ENCODE measurements around the gene CLIC4.
"Not testable (repeated sequence)": the region's sequence is repeated elsewhere in the genome, so short reads cannot be mapped to it uniquely, and the experiment has no call there.

Gene CLIC4

GRCh38 chr1:24775916-24776315 lies 30.7 kb downstream of the CLIC4 start:
- no peak for DNase-seq

GRCh38 chr1:24776821-24777220 lies 31.6 kb downstream of the CLIC4 start:
- no peak for DNase-seq

DNA sequence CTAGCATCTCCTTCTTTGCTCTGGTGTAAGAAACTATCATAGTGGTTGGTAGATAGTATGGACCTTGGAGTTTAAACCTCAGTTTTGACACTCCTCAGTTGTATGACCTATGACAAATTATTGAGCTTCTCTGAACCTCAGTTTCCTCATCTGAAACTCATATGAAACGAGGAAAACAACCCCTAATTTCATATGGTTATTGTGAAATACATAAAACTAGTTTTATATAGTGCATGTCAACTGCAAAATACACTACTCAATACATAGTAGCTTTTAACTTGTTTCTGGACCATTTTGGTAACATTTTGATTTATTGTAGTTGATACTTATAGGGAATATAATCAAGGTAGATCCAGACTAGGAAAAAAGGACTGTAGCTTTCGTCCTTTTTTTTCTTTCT lies 32.9 kb downstream of the CLIC4 start:
- no peak for DNase-seq

GRCh38 chr1:24779199-24779598 lies 34.0 kb downstream of the CLIC4 start:
- DNase-seq: not testable (repeated sequence)

DNA sequence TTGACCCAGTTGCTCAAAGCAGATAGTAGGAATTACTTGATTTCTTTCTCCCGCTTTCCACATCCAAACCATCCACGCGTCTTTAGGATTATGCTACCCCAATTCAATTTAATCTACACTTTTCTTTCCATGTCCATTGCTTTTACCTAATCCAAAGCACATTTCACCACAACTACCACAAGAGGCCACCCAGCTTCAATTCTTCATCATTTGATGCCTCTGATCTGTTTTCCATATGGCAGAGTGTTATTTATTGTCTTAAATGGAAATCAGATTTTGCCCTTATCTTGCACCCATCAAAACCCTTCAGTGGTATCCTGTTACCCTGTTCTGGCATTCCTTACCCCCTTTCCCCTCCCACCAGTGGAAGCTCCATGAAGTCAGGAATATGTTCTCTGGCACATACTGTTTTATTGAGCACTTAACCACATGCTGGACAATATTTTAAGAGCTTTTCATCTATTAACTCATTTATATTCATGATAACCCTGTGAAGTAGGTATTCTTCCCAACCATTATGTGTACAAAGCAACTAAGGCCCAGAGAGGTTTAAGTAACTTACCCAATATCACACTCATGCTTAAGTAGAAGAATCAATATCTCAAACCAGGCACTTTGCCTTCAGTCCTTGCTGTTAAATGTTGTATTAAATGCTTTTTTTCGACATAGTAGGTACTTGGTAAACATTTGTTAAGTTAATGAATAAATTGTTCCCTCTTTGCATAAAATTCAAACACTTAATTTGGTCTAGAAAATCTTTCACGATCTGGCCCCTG lies 34.6 kb downstream of the CLIC4 start:
- DNase-seq: peak; percentile 33

- not testable (repeated sequence) for DNase-seq
Measured at GRCh38 chr1:24780626-24781025, 35.4 kb downstream of the CLIC4 start.

DNA sequence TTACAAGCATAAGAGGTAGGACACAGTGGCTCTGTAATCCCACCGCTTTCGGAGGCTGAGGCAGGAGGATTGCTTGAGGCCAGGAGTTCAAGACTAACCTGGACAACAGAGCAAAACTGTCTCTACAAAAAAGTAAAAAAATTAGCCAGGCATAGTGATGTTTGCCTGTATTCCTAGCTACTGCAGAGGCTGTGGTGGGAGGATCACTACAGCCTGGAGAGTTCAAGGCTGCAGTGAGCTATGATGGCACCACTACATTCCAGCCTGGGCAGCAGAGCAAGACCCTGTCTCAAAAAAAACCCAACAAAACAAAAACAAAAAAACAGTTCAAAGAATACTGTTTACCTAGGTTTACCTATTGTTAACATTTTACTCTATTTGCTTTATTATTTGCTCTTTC lies 37.4 kb downstream of the CLIC4 start:
- no peak for DNase-seq

- DNase-seq: no peak
Measured at GRCh38 chr1:24783713-24784112, 38.5 kb downstream of the CLIC4 start.

DNA sequence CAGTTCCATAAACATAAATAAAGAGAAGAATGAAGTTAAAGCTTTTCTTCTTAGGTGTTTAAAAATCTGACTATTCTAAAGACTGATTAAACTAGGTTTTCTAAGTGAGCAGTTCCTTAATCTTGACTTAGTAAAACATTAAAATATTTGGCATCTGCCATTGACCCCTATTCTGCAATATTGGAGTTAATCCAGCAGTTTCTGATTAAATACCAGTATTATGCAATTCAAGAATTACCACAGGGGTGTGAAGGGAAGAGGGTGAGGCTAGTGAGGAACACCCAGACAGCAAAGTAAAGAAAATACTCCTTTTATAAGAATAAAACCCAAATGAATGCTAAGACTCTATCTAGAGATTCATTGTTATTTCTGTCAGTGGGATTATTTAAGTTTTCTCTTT lies 40.9 kb downstream of the CLIC4 start:
- peak; percentile 47 for DNase-seq

DNA sequence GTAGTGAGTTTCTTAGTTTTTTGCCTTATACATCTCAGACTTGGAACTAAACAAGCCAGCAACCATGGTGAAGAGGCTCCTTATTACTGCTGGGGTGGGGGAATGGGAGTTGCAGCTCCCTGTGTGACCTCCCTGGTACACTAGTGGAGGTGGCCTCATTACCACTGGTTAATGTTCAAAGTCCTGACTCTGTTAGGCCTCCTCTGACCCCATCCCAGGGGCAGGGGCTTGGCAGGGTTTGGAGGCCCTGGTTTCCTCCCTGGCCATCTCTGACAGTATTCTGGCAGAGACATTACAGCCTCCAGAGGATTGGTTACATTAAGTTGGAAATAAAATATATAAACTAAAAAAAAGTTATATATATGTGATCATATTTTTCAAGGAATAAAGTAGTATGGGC lies 45.2 kb downstream of the CLIC4 start:
- DNase-seq: no peak

DNA sequence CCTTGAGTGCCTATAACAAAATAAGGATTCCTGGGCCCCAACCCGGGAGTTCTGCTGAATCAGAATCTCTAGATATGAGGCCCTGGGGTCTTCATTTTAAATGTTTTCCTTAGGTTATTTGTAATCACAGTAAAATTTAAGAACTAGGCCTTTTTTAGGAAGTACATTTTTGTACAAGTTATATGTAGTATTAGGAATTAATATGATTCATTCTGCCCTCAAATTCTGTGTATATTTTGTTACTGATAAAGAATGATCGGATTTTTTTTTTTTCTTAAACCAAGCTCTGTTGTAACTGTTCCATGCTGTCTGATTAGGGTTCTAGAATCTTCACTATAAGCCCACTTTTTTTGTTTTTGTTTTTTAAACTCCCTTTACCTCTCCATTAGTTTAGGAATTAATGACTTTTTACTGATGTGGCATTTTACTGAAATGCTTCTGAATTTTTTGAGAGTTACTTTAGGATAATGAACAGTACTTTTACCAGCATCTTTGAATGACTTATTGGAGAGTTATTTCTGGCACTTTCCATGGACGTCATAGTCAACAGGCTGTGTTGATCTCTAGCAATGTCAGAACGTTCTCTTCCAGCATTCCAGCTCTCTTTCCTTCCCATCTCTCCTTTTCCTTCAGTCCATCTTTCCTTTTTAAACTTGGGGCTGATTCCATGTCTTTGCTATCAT lies 48.3 kb downstream of the CLIC4 start:
- peak; percentile 85 for DNase-seq

DNA sequence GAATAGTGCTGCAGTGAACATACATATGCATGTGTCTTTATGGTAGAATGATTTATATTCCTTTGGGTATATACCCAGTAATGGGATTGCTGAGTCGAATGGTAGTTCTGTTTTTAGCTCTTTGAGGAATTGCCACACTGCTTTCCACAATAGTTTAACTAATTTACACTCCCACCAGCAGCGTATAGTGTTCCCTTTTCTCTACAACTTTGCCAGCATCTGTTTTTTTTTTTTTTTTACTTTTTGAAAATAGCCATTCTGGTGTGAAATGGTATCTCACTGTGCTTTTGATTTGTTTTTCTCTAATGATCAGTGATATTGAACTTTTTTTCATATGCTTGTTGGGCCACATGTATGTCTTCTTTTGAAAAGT lies 48.9 kb downstream of the CLIC4 start:
- DNase-seq: not testable (repeated sequence)

DNA sequence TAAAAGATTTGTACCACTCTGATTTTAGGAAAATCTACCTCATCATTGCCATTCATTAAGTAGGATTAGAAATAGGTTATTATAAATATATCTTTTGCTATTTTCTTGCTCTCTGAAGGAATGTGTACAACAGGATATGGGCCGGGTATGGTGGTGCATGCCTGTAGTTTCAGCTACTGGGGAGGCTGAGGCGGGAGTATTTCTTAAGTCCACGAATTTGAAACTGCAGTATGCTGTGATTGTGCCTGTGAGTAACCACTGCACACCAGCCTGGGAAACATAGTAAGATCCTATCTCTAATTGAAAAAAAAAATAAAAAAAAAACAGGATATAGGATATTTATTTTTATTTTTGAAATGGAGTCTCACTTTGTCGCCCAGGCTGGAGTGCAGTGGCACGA lies 50.0 kb downstream of the CLIC4 start:
- DNase-seq: peak; percentile 9

- no peak for DNase-seq
Measured at GRCh38 chr1:24796524-24796923, 51.3 kb downstream of the CLIC4 start.

- DNase-seq: not testable (repeated sequence)
Measured at GRCh38 chr1:24799242-24799641, 54.0 kb downstream of the CLIC4 start.

DNA sequence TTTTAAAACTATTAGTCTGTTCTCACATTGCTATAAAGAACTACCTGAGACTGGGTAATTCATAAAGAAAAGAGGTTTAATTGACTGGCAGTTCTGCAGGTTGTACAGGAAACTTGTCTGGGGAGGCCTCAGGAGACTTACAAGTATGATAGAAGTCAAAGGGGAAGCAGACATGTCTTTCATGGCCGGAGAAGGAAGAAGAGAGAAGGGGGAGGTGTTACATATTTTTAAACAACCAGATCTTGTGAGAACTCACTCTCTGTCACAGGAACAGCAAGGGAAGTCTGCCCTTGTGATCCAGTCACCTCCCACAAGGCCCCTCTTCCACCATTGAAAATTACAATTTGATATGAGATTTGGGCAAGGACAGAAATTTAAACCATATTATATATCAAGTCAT lies 55.9 kb downstream of the CLIC4 start:
- no peak for DNase-seq

- no peak for DNase-seq
Measured at GRCh38 chr1:24803220-24803619, 58.0 kb downstream of the CLIC4 start.

DNA sequence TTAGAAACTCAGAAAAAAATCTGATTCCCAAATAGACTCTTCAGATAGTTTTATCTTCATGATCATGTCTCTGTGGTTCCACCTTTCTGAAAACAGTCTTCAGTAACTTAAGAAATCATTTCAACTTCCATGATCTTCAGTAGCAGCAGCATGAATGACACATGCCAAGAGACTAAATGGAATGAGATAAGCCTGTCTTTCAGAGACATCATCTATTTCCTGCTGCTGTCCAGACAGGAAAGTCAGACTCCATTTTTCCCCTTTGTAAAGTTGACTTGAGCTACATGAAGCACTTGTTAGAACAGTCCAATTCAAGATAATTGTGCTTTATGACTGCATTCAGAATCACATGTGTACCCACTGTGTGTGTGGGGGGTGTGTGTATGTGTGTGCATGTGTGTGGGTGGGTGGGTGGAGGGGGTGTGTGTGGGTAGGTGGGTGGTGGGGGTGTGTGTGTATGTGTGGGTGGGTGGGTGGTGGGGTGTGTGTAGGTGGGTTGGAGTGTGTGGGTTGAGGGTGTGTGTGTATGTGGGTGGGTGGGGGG lies 58.8 kb downstream of the CLIC4 start:
- no peak for DNase-seq

GRCh38 chr1:24805534-24806301 lies 60.5 kb downstream of the CLIC4 start:
- DNase-seq: peak; percentile 59

GRCh38 chr1:24806588-24806987 lies 61.3 kb downstream of the CLIC4 start:
- DNase-seq: no peak

DNA sequence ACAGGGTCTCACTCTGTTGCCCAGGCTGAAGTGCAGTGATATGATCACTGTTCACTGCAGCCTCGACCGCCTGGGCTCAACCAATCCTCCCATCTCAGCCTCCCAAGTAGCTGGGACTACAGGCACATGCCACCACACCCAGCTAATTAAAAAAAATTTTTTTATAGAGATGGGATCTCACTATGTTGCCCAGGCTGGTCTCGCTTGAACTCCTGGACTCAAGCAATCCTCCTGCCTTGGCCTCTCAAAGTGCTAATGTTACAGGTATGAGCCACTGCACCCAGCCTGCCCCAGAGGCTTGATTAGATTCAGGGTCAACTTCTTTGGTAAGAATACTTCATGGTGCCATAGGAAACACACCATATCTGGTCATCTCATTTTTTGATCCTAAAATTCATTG lies 66.2 kb downstream of the CLIC4 start:
- not testable (repeated sequence) for DNase-seq

- DNase-seq: not testable (repeated sequence)
Measured at GRCh38 chr1:24820221-24820620, 75.0 kb downstream of the CLIC4 start.

DNA sequence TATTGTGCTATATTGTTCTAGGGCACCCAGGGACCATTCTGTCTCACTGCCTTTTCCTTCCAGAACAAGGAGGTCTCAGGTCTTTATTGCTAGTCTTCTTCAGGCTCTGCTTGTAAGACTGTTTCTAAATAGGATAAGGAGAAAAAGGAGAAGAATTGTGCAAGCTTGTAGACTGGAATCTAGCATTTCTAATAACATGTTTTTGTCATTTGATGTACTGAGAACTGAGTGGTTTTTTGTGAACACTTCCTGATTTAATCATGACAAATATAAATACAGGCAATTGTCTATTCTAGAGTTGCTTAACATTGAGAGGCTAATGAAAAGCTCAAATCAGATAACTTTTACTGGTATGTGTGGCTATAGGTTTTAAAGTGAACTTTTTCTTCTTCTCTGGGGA lies 77.6 kb downstream of the CLIC4 start:
- no peak for DNase-seq

DNA sequence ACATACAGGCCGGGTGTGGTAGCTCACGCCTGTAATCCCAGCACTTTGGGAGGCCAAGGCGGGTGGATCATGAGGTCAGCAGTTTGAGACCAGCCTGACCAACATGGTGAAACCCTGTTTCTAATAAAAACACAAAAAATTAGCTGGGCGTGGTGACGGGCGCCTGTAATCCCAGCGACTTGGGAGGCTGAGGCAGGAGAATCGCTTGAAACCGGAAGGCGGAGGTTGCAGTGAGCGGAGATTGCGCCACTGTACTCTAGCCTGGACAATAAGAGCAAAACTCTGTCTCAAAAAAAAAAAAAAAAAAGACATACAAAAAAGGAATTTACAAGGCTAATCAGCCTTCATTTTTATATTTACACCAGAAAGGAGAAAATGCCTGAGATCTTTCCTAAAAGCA lies 78.2 kb downstream of the CLIC4 start:
- DNase-seq: not testable (repeated sequence)

Measured in fibroblast of upper back skin (primary cell).